HG02852 (cell line): ENCODE results near the gene SGCA.

ENCODE experiments used
- ATAC-seq: cut with Tn5 transposase; IDR thresholded peaks from one replicate; pipeline ENCODE4 v1.9.1; 2021; ENCODE audit warnings: mild to moderate bottlenecking, moderate library complexity; ENCODE audit not compliant: unreplicated experiment

Gene SGCA

DNA sequence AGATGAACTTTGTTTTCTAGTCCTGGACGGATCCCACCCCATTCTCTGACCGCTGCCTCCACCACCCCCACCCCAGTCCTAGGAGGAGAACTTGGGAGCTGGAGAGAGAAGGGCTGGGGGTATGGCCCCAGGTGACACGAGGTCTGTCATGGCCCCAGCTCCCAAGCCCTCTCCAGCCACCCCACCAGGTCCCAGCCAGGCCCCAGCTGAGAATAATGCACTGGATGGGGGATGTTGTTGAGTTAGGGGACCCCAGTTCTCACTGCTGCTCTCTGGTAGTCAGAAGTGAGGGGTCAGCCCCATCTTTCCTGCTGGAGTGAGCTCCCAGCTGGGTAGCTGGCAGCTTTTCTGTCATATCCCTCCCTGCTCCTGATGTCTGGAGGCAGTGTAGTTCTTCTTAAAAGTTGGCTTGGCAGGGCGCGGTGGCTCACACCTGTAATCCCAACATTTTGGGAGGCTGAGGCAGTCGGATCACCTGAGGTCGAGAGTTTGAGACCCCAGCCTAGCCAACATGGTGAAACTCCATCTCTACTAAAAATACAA, 40.2 kb downstream of the SGCA start:
- ATAC-seq = no peak

DNA sequence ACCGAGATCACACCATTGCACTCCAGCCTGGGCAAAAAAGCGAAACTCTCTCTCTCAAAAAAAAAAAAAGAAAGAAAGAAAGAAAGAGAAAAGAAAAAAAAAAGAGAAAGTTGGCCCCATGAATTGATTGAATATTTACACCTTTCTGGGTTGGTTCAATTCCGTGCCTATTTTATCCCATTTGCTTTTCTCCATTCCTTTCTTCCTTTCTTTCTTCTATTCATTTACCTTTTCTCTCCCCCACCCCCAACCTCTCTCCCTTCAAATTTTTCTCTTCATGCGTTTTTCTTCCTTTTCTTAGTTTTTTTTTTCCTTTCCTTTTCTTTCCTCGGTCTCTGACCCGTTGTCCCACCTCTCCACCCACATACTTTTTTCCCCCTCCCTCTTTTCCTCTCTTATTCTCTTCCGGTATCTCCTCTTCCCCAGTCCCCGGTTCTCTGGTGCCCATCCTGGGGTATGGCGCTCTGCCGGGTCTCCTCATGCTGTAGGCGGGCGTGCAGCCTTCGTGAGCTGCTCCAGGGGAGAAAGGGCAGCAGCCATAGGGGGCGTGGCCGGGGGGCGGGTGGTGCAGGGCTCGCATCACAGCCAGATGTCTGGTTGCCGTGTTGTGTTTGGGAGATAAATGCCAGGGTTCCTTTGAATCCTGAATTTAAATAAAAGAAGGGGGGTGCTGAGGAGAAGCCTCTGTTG, 40.9 kb downstream of the SGCA start:
- no peak for ATAC-seq

DNA sequence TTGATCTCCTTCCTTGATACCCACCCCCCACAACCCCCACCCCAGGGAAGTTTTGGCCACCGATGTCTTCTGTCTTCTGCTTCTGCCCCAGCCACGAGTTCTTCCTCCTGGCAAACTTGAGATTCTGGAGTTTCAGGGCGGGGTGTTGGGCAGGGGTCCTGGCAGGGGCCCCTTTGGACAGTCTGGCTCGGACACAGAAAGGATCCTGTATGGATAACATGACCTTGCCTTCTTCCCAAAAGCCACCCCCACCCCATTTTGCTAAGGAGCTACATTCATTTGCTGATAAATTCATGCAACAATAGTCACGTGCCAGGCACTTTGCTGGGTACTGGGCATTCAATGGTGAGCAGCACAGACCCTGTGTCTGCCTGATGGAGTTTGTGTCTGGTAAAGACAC, 41.5 kb downstream of the SGCA start:
- ATAC-seq = no peak

DNA sequence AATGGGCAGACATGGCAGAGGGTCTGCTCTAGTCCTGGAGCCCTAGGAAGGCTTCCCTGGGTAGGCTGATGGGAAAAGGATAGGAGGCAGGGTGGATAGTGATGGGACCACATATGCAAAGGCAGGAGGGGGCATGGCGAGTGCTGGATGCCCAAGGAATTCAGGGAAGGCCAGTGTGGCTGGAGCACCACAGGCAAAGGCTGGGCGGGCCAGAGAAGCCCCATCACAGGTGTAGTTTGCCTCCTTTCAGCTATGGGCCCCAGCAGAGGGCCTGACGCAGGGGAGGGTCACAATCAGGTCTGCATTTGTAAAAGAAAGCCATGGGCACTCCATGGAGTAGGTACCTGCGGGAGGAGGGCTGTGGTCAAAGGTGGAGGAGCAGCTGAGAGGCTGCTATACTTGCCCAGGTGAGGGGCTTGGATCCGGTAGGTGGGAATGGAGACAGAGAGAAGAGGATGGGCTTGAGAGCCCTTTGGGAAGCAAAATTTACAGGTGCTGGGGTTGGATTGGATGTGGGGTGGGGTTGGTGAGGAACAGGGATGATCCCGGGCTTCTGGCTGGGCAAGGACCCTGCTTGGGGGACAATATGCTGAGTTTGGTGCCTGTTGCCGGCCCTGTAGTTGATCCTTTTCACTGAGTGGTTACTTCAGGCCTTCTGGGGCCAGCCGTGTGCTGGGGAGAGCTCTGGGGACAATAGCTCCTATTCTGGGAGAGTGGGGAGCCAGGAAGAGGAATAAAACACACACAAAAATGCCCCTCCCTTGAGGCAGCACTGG, 42.2 kb downstream of the SGCA start:
- no peak for ATAC-seq

DNA sequence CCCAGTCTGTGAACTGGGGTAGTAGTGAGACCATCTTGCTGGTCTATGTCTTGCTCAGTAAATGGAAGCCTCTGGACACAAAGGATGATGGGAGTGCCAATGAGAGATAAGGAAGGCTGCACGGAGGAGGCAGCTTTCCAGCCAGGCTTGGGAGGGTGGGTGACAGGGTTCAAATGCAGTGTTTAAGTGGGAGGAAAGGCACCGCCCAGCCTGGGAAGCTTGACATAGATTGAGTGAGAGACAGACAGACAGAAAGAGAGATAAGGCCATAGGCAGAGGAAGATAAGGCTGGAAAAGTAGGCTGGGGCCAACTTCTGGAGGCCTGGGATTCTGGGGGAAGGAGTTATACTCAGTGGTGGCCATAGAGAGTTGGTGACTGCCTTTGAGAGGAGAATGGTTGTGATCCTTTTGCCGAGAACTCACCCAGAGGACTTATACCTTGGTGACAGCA, 42.8 kb downstream of the SGCA start:
- no peak for ATAC-seq

DNA sequence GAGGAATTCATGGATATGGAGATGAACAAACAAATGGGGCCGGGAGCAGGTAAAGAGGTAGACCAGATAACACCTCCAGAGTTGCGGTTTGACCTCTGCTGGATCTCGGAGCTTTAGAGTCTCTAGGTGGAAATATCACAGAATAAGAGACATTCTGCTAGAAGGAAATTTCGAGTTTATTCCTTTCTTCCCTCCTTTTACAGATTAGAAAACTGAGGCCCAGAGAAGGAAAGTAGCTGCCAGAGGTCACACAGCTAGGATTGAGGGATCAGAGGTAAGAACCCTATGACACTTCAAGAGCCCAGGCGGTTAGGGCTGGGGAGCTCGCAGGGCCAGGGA, 43.3 kb downstream of the SGCA start:
- ATAC-seq = no peak

DNA sequence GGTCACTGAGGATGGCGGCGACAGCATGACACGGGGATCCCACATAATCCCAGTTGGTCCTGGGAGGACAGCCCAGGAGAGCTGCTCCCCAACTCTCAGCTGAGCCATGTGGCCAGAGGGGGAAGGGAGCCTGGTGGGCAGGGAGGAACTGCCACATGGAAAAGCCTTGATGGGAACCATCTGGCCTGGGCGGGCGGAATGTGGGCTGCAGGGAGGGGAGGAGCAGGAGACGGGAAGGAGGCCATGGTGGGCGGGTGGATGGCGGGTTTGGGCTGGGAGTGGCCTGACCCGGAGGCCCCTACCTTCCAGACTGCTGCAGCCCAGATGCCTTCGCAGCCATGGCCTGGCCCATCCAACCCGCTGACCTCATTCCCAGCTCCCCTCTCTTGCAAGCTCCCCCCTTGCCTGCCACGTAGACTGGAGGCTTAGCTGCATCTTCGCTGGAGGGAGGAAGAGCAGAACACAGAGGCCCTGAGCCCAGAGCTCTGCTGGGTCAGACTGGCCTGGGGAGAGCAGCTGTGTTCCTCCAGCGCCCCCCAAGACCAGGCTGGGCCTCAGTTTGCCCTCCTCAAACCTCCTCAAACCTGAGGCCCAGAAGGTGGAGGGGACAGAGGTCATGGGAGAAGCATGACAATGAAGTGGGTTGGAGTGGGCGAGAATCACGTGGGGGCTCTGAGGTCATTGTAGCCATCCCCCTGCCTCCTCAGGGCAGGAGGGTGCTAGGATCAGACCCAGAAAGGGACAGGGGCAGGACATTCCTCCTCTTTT, 43.9 kb downstream of the SGCA start:
- ATAC-seq = no peak

DNA sequence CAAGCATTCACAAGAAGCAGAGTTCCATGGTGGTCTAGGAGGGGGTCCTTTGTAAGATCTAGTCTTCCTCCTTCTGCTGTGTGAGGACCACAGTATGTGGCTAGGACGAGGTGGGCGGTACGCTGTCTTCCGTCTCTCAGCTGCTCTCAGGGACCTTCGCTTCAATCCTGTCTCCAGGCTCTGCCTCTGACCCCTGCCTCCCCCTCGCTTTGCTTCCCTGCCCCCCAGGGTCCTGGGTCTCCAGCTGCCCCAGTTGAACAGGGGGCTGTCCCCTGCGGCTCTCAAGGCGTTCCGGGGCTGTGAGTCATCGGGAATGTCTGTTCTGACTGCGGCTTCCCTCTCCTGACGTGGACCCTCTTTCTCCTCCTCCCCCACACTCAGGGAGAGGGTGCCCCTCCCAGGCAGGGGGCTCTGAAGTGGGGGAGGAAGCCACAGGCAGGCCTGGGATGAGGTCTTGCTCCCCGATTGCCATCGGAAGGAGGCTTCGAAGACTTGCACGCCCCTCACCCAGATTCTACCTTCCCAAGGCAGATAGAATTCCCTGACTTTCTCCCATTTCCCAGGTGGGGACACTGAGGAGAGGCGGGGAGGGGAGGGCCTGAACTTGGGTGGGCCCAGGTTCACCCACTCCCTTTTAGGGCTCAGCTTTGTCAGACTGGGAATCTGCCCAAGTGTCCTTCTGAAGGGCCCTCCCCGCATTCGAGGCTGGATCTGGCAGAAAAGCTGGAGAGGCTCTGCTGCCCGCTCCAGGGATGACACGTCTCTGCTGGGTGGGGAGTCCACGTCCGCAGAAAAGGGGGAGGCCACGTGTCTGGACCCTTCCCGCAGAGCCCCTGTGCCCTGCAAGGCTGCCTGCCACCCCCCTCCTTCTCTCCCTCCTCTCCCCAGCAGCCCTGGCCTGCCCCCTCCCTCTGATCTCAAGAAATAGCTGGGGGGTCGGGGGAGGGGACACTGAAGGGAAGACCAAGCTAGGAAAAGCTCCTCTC, 44.7 kb downstream of the SGCA start:
- ATAC-seq = no peak

DNA sequence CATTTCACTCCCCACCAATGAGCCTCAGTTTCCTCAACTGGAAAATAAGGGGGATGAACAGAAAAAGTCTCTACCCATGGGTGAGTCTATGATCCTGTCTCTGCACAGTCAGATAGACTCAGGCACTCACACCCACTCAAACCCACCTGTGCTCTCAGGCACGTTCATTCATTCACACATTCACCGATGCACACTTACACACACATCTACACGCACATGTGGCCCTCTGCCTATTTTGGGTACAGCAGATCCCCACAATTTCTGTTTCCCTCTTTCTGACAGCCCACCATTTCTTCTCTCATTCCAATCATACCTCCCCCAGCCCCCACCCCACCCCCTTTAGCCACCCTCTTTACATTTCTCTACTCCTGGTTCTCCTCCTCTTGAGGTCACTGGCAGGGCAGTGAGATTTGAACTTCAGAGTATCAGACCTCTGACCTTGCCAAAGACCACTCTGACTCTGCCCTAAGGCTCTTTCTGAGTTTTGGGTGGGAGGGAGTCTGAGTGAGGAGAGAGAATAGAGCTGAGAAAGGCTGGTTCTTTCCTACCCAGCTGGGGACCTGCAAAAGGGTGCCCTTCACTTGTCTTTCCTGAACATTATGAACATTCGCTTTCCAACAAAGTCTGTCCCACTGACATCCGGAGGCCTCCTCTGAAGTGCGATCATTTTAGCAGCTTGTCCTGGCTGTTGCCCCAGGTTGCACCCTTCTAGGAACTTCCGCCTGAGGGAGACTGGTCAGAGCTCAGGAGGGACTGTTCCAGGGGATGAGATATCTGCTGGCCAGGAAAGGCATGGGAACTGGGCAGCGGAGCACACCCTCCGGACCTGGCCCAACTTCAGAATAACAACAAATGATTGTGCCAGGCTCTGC, 45.7 kb downstream of the SGCA start:
- no peak for ATAC-seq

DNA sequence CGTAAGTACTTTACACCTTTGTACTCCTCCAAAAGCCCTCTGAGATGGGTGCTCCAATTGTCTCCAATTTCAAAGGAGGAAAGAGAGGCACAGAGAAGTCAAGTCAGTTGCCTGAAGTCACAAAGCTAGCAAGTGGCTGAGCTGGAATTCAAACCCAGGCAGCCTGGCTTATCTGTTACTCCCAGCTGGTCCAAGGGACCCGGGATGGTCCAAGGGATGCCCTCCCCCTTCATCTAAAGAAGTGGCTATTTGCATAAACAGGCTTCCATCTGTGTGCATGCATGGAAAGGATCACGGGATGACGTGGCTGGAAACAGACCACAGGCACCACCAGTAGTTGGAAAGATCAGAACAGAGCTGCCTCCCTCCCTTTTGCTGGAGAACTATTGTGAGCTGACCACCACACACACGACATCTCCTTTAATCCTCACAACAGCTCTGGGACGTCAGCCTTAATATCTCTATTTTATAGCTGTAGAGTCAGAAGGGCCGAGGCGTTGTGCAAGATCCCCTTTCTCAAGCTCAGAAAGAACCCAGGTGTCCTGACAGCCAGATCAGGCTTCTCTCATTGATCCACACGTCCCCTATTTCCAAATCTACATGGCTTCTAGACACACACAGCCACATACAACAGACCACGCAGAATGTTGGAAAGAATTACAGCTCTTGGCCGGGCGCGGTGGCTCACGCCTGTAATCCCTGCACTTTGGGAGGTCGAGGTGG, 46.5 kb downstream of the SGCA start:
- ATAC-seq = no peak

DNA sequence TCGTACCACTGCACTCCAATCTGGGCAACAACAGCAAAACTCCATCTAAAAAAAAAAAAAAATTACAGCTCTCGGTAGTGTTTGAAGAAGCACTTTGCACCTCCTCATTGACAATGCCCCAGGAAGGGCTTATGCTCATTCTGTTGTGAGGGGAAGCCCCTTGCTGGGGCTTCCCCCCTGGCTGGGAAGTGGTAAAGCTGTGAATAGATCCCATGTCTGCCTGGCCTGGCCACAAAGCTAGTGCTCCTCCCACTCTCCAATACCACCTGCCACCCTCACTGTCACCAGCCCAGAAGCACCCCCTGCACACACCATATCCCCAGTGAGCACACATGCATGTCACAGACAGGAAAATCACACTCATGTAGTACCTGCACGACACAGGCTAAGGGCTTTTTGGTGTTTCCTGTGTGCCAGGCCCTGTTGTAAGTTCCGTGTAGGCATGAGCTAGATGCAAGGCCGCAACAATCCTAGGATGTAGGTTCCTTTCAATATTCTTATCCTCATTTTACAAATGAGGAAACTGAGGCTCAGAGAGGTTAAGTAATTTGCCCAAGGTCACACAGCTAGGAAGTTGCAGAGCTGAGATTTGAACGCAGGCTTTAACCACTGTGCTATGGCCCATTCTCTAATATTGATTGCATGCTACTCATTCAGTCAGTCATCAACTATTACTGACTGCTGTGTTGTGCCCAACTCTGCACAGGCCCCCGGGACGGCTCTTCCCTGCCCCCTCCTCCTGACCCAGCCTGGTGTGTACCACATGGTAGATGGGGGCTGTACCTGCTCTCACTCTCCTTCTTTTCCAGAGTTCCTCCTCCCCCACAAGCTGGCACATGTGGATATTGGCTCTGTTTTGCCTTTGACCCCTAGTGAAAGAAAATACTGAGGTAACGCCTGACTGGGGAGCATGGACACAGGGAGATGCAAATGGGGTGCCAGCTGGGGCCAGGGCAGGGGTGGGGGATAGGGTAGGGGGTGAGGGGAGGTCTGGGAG, 47.5 kb downstream of the SGCA start:
- peak; percentile 74 for ATAC-seq

DNA sequence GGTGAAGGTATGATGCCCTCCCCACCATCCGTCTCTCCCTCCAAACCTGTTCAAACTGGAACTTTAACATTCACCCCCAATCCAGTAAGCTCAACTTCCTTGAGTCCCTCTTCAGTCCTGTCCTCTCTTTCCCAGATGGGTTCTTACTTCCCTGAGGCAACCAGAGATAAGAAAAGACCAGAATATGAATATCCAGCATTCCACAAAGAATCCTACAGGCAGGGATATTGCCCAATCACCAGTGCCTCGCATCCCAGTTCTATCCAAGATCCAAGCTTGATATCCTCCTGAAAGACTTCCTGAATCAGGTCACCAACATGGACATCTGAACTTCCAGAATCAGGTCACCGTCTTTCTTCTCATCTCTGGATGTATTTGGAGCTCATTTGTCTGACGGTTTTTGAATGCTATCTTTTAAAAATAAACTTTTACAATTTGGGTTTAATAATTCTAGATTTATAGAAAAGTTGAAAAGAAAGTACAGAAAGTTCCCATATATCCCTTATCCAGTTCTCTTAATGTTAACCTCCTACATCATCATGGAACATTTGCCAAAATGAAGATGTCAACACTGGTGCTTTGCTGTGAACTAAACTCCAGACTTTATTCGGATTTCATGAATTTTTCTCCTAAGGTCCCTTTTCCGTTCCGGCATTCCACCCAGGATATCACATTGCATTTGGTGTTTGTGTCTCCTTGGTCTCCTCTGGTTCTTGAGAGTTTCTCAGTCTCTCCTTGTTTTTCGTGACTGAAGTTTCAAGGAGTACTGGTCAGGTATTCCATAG, 49.4 kb downstream of the SGCA start:
- ATAC-seq = no peak

DNA sequence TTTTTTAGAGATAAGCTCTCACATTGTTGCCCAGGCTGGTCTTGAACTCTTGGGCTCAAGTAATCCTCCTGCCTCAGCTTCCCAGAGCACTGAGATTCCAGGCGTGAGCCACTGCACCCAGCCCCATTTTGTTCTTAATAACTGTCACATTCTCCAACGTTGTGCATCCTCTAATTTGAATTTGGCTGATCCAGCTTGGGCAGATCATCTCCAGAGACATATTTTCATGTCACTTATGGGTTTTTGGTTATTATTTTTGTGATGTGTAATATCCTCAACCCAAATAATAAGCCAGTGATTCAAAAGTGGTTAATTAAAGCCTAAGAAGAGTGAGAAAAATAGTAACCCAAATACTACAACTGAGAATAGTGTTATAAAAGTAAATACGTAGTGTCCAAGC, 51.8 kb downstream of the SGCA start:
- ATAC-seq = no peak

DNA sequence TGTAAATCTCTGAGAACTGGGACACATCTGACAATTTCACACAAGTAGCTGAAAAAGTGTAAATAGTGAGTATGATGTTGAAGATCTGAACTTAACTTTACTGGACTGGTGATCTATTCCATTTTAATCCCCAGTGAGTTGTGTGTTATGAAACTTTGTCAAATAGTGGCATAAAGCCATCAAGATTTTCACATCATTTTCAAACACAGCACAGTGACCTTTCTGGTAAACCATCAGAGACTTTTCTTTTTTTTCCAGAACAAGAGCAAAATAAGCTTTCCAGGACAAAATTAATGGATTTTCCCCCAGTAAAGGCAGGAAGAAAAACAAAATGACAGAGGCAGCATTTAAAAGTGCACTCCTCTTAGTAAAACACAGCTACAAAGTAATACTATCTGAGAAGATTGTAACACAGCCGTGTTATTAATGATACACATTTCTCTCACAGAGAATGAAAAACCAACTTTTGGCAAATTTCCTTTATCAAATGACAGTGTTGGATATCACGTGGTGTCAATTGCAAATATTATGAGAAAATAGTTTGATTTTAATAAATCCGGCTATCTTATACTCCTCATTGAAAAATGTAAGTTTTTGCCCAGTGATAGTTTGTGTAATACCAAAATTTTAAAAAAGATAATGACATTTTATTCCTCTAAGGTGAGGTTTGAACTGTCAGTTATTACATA, 52.4 kb downstream of the SGCA start:
- no peak for ATAC-seq

DNA sequence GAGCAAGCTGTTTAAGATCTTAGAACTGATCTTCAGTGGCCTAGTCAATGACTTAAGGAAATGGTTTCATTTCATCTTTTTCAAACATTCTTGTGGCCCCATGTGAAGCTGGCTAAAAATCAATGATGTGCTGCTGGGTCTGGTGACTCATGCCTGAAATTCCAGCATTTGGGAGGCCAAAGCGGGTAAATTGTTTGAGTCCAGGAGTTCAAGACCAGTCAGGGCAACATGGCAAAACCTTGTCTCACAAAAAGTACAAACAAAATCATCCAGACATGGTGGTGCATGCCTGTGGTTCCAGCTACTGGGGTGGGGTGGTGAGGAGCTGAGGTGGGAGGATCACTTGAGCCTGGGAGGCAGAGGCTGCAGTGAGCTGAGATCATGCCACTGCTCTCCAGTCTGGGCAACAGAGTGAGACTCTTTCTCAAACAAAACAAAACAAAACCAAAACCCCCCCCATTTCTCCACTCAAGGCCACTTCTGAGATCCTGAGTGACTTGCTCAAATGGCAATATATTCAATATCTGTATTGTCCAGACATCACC, 53.0 kb downstream of the SGCA start:
- no peak for ATAC-seq

DNA sequence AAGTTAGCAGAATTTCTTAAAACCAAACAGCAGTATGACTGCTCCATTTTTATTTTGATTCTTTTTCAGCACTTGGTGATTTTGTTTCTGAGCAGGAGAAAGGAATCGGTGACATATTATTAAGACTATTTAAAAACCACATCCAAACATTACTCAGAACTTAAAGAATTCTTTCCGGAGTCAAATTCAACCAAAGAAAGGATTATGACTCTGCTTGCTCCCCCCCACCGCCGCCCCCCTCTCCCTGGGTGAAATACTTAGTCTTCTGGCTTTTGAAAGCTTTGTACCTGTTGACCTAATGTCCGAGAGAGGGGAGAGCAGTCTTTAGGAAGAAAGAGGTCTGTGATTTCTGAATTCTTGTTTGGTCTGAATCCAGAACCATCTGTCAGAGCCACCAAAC, 53.5 kb downstream of the SGCA start:
- ATAC-seq = no peak
